Gastrocnemius medialis (tissue), 4 donors: ENCODE data around the gene ANKRD40. TPM values are rescaled to one million over a fixed set of nuclear protein-coding genes. Genes with fewer than 3 reads are reported as not detected.

ENCODE experiments used
- ATAC-seq, 2 donors: fragments of 150-250 bp; one replicate each; pipeline ENCODE4 v1.9.1; 2016
- DNase-seq, 2 donors: peaks; one replicate each; pipeline ENCODE4 v3.0.0-alpha.2; 2019
- H3K27ac ChIP-seq, 4 donors: fragments of 200-600 bp; sonication (generic); 1 replicate in 1 of 4; 2 replicates in 3 of 4; pipeline ENCODE4 v1.5.1; 2016 to 2018; ENCODE audit warnings: mild to moderate bottlenecking in 2 of 4, moderate library complexity in 1 of 4
- H3K27me3 ChIP-seq, 3 donors: fragments of 200-600 bp; sonication (generic) in 2 of 3; 1 replicate in 1 of 3; 2 replicates in 2 of 3; pipeline versions ENCODE4 v1.5.1 to v1.6.0; 2016 to 2019; ENCODE audit warnings: mild to moderate bottlenecking in 1 of 3, moderate library complexity in 1 of 3
- H3K36me3 ChIP-seq, 2 donors: fragments of 200-600 bp; sonication (generic) in 1 of 2; one replicate each; pipeline ENCODE4 v1.5.1; 2017 to 2018
- H3K4me1 ChIP-seq, 2 donors: fragments of 200-600 bp; sonication (generic) in 1 of 2; one replicate each; pipeline ENCODE4 v1.5.1; 2016 to 2017; ENCODE audit warnings: mild to moderate bottlenecking in 2 of 2
- H3K4me3 ChIP-seq, 4 donors: fragments of 200-600 bp; sonication (generic) in 3 of 4; 1 replicate in 1 of 4; 2 replicates in 3 of 4; pipeline ENCODE4 v1.5.1; 2016 to 2019; ENCODE audit warnings: mild to moderate bottlenecking in 2 of 4
- H3K9me3 ChIP-seq, 3 donors: fragments of 200-600 bp; sonication (generic) in 2 of 3; 1 replicate in 1 of 3; 2 replicates in 2 of 3; pipeline ENCODE4 v1.5.1; 2016 to 2019
- CTCF ChIP-seq, 5 experiments: fragments of 450-650 bp in 3 of 5; fragments of 200-600 bp in 2 of 5; sonication (generic) in 2 of 5; IDR thresholded peaks in 4 of 5; conservative IDR thresholded peaks in 1 of 5; 1 replicate in 4 of 5; 2 replicates in 1 of 5; pipeline ENCODE4 v1.5.1; 2016 to 2019; ENCODE audit warnings: antibody characterized with exemption in 5 of 5, mild to moderate bottlenecking in 3 of 5, moderate library complexity in 3 of 5
- POLR2A ChIP-seq, 2 donors: fragments of 450-650 bp; IDR thresholded peaks; one replicate each; pipeline ENCODE4 v1.6.1; 2017; ENCODE audit warnings: antibody characterized with exemption in 2 of 2, mild to moderate bottlenecking in 2 of 2, moderate library complexity in 2 of 2
- in situ Hi-C, 4 donors: fragments of 200-750 bp; cut with MboI; loops; one replicate each; pipeline versions ENCODE4 v1.15.0 to v1.8.0; 2017; ENCODE audit warnings: low sequenced_read_pairs in 4 of 4
- intact Hi-C: fragments of 100-400 bp; cut with DNase I; formaldehyde crosslinking; loops from one replicate; pipeline ENCODE4 v1.15.1; 2023; ENCODE audit warnings: low total_unique reads
- total RNA-seq, 4 donors: library from RNA; depleted of rRNA; stranded (reverse); fragments of >200 nt; gene quantifications; one replicate each; pipeline versions ENCODE4 v1.1.0 to v1.2.3, GENCODE V29; 2016

The ANKRD40 gene
- total RNA-seq, 4 donors from 2014 or later, result 97.3 to 135 (median 112) TPM

- H3K9me3 ChIP-seq, result no peaks in the 10 kb centered on the region
- no peak overlapping the region for H3K27ac ChIP-seq
- no peak for TF ChIP-seq CTCF (IDR thresholded peaks at IDR 0.05 in 4 of 5, conservative IDR thresholded peaks at IDR 0.05 in 1 of 5)
- TF ChIP-seq POLR2A (IDR thresholded peaks at IDR 0.05), result no peak
- no peaks in the 10 kb centered on the region for H3K36me3 ChIP-seq
- DNase-seq (no peak), ATAC-seq (no peak)
- in situ Hi-C loops (no loop called here), intact Hi-C loops (no loop called here)
- H3K27me3 ChIP-seq, result no peaks in the 10 kb centered on the region
- H3K4me1 ChIP-seq, result peaks cover 21 to 26% of the 10 kb centered on the region in 2 donors
- no peak overlapping the region for H3K4me3 ChIP-seq
Measured at GRCh38 chr17:50657627-50658026, 50.1 kb downstream of the ANKRD40 start.

GRCh38 chr17:50657054-50657453, 50.7 kb downstream of the ANKRD40 start:
- Histone ChIP-seq H3K27me3 (no peaks in the 10 kb centered on the region), H3K4me1 (peaks cover 20 to 21% of the 10 kb centered on the region in 2 donors), H3K9me3 (no peaks in the 10 kb centered on the region), H3K4me3 (no peak overlapping the region), H3K27ac (no peak overlapping the region), H3K36me3 (no peaks in the 10 kb centered on the region)
- ATAC-seq (no peak), DNase-seq (no peak)
- no peak for TF ChIP-seq CTCF (IDR thresholded peaks at IDR 0.05 in 4 of 5, conservative IDR thresholded peaks at IDR 0.05 in 1 of 5)
- in situ Hi-C loops, result no loop called here
- intact Hi-C loops, result no loop called here

- Histone ChIP-seq H3K4me3 (no peak overlapping the region), H3K27me3 (no peaks in the 10 kb centered on the region), H3K9me3 (no peaks in the 10 kb centered on the region), H3K4me1 (peaks cover 15 to 16% of the 10 kb centered on the region in 2 donors), H3K36me3 (no peaks in the 10 kb centered on the region), H3K27ac (no peak overlapping the region)
- intact Hi-C loops, result no loop called here
- ATAC-seq (no peak), DNase-seq (no peak)
- in situ Hi-C loops, result no loop called here
- TF ChIP-seq CTCF (IDR thresholded peaks at IDR 0.05 in 4 of 5, conservative IDR thresholded peaks at IDR 0.05 in 1 of 5) (no peak), POLR2A (IDR thresholded peaks at IDR 0.05) (no peak)
Measured at GRCh38 chr17:50656509-50656908, 51.2 kb downstream of the ANKRD40 start.

GRCh38 chr17:50653738-50654137, 54.0 kb downstream of the ANKRD40 start:
- intact Hi-C loops, result no loop called here
- no peak for ATAC-seq
- Histone ChIP-seq H3K9me3 (no peaks in the 10 kb centered on the region), H3K4me1 (no peaks in the 10 kb centered on the region), H3K27ac (no peak overlapping the region), H3K36me3 (no peaks in the 10 kb centered on the region), H3K27me3 (no peaks in the 10 kb centered on the region), H3K4me3 (no peak overlapping the region)
- in situ Hi-C loops, result no loop called here
- TF ChIP-seq CTCF (IDR thresholded peaks at IDR 0.05 in 4 of 5, conservative IDR thresholded peaks at IDR 0.05 in 1 of 5), result no peak
- no peak for TF ChIP-seq POLR2A (IDR thresholded peaks at IDR 0.05)
- no peak for DNase-seq

- H3K27ac ChIP-seq, result no peak overlapping the region
- in situ Hi-C loops (no loop called here), intact Hi-C loops (no loop called here)
- H3K4me3 ChIP-seq, result no peak overlapping the region
- DNase-seq, result no peak
- TF ChIP-seq CTCF (IDR thresholded peaks at IDR 0.05 in 4 of 5, conservative IDR thresholded peaks at IDR 0.05 in 1 of 5) (no peak), POLR2A (IDR thresholded peaks at IDR 0.05) (no peak)
- H3K4me1 ChIP-seq, result no peaks in the 10 kb centered on the region
- no peaks in the 10 kb centered on the region for H3K36me3 ChIP-seq
- H3K27me3 ChIP-seq, result no peaks in the 10 kb centered on the region
- H3K9me3 ChIP-seq, result no peaks in the 10 kb centered on the region
- ATAC-seq, result no peak
Measured at GRCh38 chr17:50651661-50652060, 56.1 kb downstream of the ANKRD40 start.
